Suprapubic skin (tissue), 4 donors: Measurements from ENCODE around the gene FAM24B. TPM values are rescaled to one million over a fixed set of nuclear protein-coding genes. Genes with fewer than 3 reads are reported as not detected.
"Not testable (repeated sequence)": the region's sequence is repeated elsewhere in the genome, so short reads cannot be mapped to it uniquely, and the experiment has no call there.

Experiments used
- DNase-seq, 2 donors: peaks; one replicate each; pipeline ENCODE4 v3.0.0-alpha.2; 2019; ENCODE audit warnings: low spot score in 2 of 2
- H3K27ac ChIP-seq: fragments of 200-600 bp; sonication (generic); one replicate; pipeline ENCODE4 v1.5.1; 2019
- H3K27me3 ChIP-seq: fragments of 200-600 bp; sonication (generic); one replicate; pipeline ENCODE4 v1.5.1; 2019
- H3K36me3 ChIP-seq: fragments of 200-600 bp; sonication (generic); one replicate; pipeline ENCODE4 v1.5.1; 2019
- H3K4me1 ChIP-seq: fragments of 200-600 bp; sonication (generic); one replicate; pipeline ENCODE4 v1.5.1; 2019
- H3K4me3 ChIP-seq: fragments of 200-600 bp; sonication (generic); one replicate; pipeline ENCODE4 v1.5.1; 2019; ENCODE audit warnings: mild to moderate bottlenecking
- H3K9me3 ChIP-seq: fragments of 200-600 bp; sonication (generic); one replicate; pipeline ENCODE4 v1.5.1; 2019
- CTCF ChIP-seq, 2 donors: fragments of 200-600 bp in 1 of 2; fragments of 450-650 bp in 1 of 2; sonication (generic) in 1 of 2; IDR thresholded peaks; one replicate each; pipeline ENCODE4 v1.5.1; 2016 to 2019; ENCODE audit warnings: antibody characterized with exemption in 2 of 2, mild to moderate bottlenecking in 1 of 2, moderate library complexity in 1 of 2
- EP300 ChIP-seq: sonication (generic); formaldehyde crosslinking; IDR thresholded peaks from one replicate; pipeline ENCODE4 v1.6.1; 2017; ENCODE audit warnings: antibody characterized with exemption
- POLR2A ChIP-seq, 2 donors: fragments of 450-650 bp; IDR thresholded peaks; one replicate each; pipeline ENCODE4 v1.6.1; 2017; ENCODE audit warnings: antibody characterized with exemption in 2 of 2, mild to moderate bottlenecking in 2 of 2, moderate library complexity in 2 of 2
- POLR2AphosphoS5 ChIP-seq, 3 donors: sonication (generic); formaldehyde crosslinking; IDR thresholded peaks; one replicate each; pipeline ENCODE4 v1.6.1; 2017; ENCODE audit warnings: antibody characterized with exemption in 3 of 3
- WGBS: methylation state at CpG from one replicate; pipeline ENCODE4 v1.1.5; 2018; 5-methylcytosine and 5-hydroxymethylcytosine counted together
- total RNA-seq, 4 donors: library from RNA; depleted of rRNA; stranded (reverse); fragments of >200 nt; gene quantifications; one replicate each; pipeline ENCODE4 v1.1.0, GENCODE V29; 2016

Gene FAM24B
- total RNA-seq, 4 donors from 2014 or later, result 4.5 to 10.0 (median 7.1) TPM

- H3K9me3 ChIP-seq, result no peaks in the 10 kb centered on the region
- TF ChIP-seq POLR2A (IDR thresholded peaks at IDR 0.05) (no peak), POLR2AphosphoS5 (IDR thresholded peaks at IDR 0.05) (no peak), EP300 (no peak), CTCF (IDR thresholded peaks at IDR 0.05) (no peak)
- no peaks in the 10 kb centered on the region for H3K27me3 ChIP-seq
- no peak for DNase-seq
- WGBS, result 95% methylated on average over 2 of the region's 2 CpGs
- no peak overlapping the region for H3K4me3 ChIP-seq
- no peaks in the 10 kb centered on the region for H3K4me1 ChIP-seq
- no peak overlapping the region for H3K27ac ChIP-seq
- no peaks in the 10 kb centered on the region for H3K36me3 ChIP-seq
Observed at GRCh38 chr10:122864194-122864592, 15.2 kb downstream of the FAM24B start.

- Histone ChIP-seq H3K27me3 (no peaks in the 10 kb centered on the region), H3K9me3 (no peaks in the 10 kb centered on the region), H3K27ac (no peak overlapping the region), H3K4me1 (no peaks in the 10 kb centered on the region), H3K36me3 (no peaks in the 10 kb centered on the region), H3K4me3 (no peak overlapping the region)
- no peak for DNase-seq
- 93% methylated on average over 2 of the region's 2 CpGs for WGBS
- TF ChIP-seq POLR2AphosphoS5 (IDR thresholded peaks at IDR 0.05), result no peak
- no peak for TF ChIP-seq POLR2A (IDR thresholded peaks at IDR 0.05)
- no peak for TF ChIP-seq EP300
- TF ChIP-seq CTCF (IDR thresholded peaks at IDR 0.05), result no peak
Observed at GRCh38 chr10:122863216-122864193, 15.9 kb downstream of the FAM24B start.

GRCh38 chr10:122861711-122862161, 17.6 kb downstream of the FAM24B start:
- no peak overlapping the region for H3K27ac ChIP-seq
- 73% methylated on average over 1 of the region's 1 CpG for WGBS
- no peaks in the 10 kb centered on the region for H3K4me1 ChIP-seq
- H3K36me3 ChIP-seq, result no peaks in the 10 kb centered on the region
- H3K4me3 ChIP-seq, result no peak overlapping the region
- no peak for TF ChIP-seq POLR2A (IDR thresholded peaks at IDR 0.05)
- TF ChIP-seq CTCF (IDR thresholded peaks at IDR 0.05), result no peak
- no peak for TF ChIP-seq EP300
- no peak for TF ChIP-seq POLR2AphosphoS5 (IDR thresholded peaks at IDR 0.05)
- no peaks in the 10 kb centered on the region for H3K27me3 ChIP-seq
- H3K9me3 ChIP-seq, result no peaks in the 10 kb centered on the region
- no peak for DNase-seq

- DNase-seq, result no peak
- TF ChIP-seq POLR2AphosphoS5 (IDR thresholded peaks at IDR 0.05), result no peak
- no peak for TF ChIP-seq POLR2A (IDR thresholded peaks at IDR 0.05)
- TF ChIP-seq CTCF (IDR thresholded peaks at IDR 0.05), result no peak
- no peak for TF ChIP-seq EP300
- no peaks in the 10 kb centered on the region for H3K4me1 ChIP-seq
- H3K4me3 ChIP-seq, result no peak overlapping the region
- WGBS, result 60% methylated on average over 1 of the region's 1 CpG
- no peaks in the 10 kb centered on the region for H3K27me3 ChIP-seq
- no peak overlapping the region for H3K27ac ChIP-seq
- H3K9me3 ChIP-seq, result no peaks in the 10 kb centered on the region
- H3K36me3 ChIP-seq, result peaks cover 6% of the 10 kb centered on the region
Observed at GRCh38 chr10:122859527-122859926, 19.9 kb downstream of the FAM24B start.

DNA sequence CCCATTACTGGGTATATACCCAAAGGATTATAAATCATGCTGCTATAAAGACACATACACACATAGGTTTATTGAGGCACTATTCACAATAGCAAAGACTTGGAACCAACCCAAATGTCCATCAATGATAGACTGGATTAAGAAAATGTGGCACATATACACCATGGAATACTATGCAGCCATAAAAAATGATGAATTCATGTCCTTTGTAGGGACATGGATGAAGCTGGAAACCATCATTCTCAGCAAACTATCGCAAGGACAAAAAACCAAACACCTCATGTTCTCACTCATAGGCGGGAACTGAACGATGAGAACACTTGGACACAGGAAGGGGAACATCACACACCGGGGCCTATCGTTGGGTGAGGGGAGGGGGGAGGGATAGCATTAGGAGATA, 21.3 kb downstream of the FAM24B start:
- H3K4me1 ChIP-seq, result not testable (repeated sequence)

More for the DNA sequence above, 21.3 kb downstream of the FAM24B start:
- not testable (repeated sequence) for H3K9me3 ChIP-seq, H3K4me3 ChIP-seq, H3K27ac ChIP-seq, H3K27me3 ChIP-seq, DNase-seq
- WGBS, result 99% methylated on average over 5 of the region's 5 CpGs
- H3K36me3 ChIP-seq, result peaks cover 11% of the 10 kb centered on the region
